Measurements from ENCODE around the gene SETDB1.

DNA sequence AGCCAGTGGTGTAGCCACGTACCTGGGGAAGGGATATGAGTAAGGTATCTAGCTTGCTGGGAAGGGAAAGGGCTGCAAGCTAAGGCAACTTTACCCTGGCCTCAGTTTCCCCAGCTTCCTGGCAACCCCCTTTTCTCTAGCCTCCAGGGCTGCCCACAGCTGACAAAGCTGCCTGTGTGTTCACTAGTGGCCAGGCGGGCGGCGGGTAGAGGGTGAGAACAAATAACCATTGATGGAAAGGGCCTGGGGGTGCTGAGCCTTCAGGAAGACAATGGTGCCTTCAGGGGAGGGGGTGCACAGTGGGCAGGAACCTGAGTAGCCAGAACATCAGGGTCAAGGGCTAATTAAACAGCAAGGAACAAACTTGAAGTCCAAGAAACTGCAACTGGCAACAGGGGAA, 42.3 kb downstream of the SETDB1 start:
- TF ChIP-seq EZH2 (IDR thresholded peaks at IDR 0.05; ENCODE audit: low read depth, low read length, severe bottlenecking) = no peak
- no peak for TF ChIP-seq POLR2AphosphoS5 (IDR thresholded peaks at IDR 0.05; ENCODE audit: low read depth, low read length)
- no peak for TF ChIP-seq CTCF (IDR thresholded peaks at IDR 0.05; ENCODE audit: control extremely low read depth in 1 of 3, insufficient read depth in 1 of 3, low read depth in 1 of 3, low read length in 3 of 3)

All from H1 (cell line).